Activated CD8-positive, alpha-beta memory T cell treated with anti-CD3 and anti-CD28 coated beads for 4 hours (primary cell): Measurements from ENCODE around the gene RNF186.
"Not testable (repeated sequence)": the region's sequence is repeated elsewhere in the genome, so short reads cannot be mapped to it uniquely, and the experiment has no call there.

Source experiments
- DNase-seq, 2 donors: peaks; one replicate each; pipeline ENCODE4 v3.0.0-alpha.2; 2020; ENCODE audit warnings: low read depth in 2 of 2

Gene RNF186, protein sequence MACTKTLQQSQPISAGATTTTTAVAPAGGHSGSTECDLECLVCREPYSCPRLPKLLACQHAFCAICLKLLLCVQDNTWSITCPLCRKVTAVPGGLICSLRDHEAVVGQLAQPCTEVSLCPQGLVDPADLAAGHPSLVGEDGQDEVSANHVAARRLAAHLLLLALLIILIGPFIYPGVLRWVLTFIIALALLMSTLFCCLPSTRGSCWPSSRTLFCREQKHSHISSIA

GRCh38 chr1:19814681-19815503 lies at the start of gene RNF186:
Gene RNF186 (minus strand): TSS chr1:19815283. CDS start chr1:19815101, 182 bp downstream.
- no peak for DNase-seq

- DNase-seq: no peak
These were observed 49.6 kb upstream of the RNF186 start for GRCh38 chr1:19864570-19865160.

DNA sequence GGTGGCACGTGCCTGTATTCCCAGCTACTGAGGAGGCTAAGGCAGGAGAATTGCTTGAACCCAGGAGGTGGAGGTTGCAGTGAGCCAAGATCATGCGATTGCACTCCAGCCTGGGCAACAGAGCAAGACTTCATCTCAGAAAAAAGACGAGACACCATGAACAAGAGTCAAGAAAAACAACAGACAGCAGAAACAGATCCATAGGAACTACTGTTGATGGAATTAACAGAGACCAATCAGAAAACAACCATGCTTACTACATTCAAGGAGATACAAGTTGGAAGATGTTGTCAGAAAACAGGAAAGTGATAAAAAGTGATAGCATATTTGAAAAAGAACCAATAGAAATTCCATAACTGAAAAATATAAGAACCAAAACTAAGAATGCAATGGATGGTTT lies 47.9 kb upstream of the RNF186 start:
- no peak for DNase-seq

DNA sequence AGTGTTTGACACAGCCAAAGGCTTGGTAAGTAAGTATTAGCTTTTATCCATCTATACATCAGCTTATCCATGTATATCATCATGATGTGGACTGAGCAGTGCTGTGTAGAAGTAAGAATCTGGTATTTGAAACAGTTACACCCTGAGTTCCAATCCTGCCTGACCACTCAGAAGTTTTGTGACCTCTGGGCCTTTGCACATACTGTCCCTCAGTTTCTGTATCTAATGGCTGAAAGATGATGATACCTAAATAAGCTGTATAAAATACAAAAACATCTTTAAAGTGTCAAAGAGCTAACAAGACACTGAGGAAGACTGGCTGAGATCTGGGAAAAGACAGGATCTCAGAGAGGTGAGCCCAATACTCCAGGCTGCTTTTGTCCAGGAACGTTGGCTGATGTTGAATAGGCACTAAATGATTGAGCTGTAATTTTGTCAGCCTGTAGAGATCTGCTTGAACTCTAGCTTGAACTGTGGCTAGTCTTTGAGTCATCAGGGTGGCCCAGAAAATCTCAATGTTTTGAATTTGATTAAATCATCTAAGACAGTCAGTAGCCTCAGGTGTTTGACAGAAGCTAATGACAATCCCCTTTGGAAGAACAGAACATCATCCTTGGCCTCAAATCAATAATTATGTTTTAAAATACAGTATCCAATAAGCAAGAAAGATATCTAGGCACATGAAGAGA lies 46.9 kb upstream of the RNF186 start:
- no peak for DNase-seq

DNA sequence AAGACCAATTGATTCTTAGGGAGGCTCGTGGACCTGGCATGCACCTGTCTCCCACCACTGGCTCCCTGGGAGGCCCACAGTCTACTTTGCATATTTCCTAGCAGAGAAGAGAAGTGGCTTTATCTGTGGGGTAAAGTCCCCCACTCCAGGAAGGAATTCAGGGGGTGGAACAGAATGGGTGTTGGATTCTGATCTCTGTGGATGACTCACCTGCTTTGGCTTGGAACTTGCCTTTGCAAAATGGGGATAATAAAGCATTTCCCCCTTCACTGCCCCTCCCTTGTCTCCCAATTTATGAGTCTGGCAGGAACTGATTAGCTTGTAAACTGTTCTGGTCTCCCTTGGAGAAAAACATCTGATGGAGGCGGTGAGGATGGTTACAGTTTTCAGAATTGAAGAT lies 46.0 kb upstream of the RNF186 start:
- no peak for DNase-seq

- no peak for DNase-seq
These were observed 45.3 kb upstream of the RNF186 start for GRCh38 chr1:19860418-19860817.

GRCh38 chr1:19859876-19860275 lies 44.8 kb upstream of the RNF186 start:
- DNase-seq: no peak

GRCh38 chr1:19858893-19859292 lies 43.8 kb upstream of the RNF186 start:
- DNase-seq: no peak

DNA sequence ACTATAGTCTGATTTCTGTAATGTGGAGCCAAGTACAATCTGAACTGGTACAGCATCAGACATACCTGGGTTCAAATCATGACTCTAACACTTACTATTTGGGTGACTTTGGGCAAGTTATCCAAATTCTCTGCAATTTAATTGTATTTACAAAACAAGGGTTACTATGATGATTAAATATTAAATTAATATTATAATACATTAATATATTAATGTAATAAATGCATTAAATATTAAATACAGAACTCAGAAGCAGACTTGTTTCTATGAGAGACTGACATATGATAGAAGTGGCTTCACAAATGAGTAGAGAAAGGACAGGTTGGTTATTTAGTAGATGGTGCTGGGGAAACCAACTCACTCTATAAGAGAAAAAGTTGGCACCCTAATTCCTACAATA lies 39.8 kb upstream of the RNF186 start:
- no peak for DNase-seq

DNA sequence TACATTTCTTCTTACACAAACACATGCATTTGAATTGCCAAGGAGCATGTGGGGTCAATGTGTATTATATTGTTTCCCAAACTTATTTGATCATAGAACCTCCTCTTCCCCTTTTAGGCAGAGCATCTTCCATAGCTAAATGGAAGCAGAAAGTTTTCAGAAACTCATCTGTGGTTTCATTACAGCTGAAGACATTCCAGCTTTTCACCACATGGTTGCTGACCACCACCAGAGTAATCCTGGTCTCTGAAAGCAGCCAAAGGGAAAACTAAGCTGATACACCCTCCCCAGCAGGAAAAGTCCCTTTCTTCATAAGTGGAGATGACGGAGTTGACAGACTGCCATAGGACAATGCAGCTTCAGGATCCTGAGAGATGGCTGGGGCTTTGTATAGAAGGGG lies 37.0 kb upstream of the RNF186 start:
- no peak for DNase-seq

DNA sequence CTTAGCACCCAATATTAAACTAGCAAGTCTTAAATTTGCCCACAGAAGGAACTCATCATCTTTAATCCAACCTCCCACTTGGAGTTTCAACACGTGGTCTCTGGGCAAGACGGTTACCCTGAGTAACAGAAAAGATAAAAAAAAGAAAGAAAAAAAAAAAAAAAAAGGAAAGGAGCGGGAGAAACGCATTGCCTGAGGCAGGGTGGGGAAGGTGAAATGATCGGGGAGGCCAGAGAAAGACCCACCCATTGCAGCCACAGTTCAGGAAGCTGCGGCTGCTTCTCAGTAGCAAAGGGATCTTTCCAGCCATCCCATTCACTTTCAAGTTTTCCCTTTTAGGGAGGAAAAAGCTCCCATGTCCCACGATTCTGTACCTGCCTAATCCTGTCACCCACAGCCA lies 35.1 kb upstream of the RNF186 start:
- DNase-seq: no peak

DNA sequence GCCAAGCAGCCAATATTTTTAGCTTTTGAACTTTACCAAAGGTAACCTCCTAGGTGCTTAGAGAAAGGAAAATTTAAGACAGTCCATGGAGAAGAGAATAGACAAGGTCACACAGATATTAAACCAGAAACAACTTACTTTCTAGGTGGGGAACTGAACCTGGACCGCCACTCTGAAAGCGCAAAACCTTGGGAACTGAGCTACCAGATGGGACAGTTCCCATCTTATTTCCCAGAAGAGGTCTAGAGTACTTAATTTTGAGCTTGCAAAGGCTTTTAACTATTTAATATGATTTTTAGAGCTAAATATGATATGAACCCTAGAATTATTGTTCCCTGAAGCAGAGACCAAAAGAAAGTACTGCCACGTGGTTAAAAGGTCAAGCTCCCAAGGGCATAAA lies 34.2 kb upstream of the RNF186 start:
- not testable (repeated sequence) for DNase-seq

- DNase-seq: not testable (repeated sequence)
These were observed 32.3 kb upstream of the RNF186 start for GRCh38 chr1:19847334-19847733.

GRCh38 chr1:19846338-19846737 lies 31.3 kb upstream of the RNF186 start:
- DNase-seq: no peak

DNA sequence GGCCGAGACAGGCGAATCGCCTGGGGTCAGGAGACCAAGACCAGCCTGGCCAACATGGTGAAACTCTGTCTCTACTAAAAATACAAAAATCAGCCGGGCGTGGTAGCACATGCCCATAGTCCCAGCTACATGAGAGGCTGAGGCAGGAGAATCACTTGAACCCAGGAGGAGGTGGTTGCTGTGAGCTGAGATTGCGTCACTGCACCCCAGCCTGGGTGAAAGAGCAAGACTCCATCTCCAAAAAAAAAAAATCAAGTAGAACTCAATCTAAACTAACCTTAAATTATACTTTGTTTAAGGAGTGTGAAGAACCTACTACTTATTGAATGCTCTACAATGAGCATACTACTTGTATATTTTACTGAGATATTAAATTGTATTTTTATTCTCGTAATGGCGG lies 30.5 kb upstream of the RNF186 start:
- no peak for DNase-seq

DNA sequence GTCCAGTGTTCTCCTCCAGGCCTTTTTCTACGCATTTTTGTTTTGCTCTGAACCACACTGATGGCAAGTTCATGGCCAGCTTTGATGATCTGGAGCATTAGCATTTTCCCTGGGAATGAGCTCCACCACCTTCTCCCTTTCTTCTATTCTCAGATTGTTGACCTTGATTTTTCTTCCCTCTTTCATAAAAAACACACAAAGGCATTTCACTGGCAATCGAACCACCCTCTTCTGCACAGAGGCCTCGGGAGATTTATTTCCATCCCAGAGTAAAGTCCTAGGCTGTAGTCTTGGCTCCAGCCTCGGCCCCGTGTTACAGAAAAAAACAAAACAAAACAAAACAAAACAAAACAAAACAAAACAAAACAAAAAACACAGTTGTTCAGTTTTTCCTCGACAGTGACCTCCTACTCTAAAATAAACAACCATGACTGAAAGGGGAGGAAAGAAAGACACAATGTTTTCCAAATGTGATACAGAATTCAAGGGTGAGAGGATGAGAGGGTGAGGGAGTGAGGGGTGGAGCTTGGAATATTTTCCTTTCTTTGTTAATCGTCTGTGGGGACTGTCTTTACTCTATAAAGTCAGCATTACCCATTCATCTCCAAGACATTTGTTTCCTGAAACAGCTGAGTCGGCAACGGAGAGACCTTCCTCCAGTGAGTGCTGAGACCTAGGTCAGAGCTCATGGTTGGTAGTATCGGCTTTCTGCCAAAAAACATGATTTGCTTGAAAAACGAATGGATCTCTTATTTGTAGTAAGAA lies 29.8 kb upstream of the RNF186 start:
- no peak for DNase-seq

DNA sequence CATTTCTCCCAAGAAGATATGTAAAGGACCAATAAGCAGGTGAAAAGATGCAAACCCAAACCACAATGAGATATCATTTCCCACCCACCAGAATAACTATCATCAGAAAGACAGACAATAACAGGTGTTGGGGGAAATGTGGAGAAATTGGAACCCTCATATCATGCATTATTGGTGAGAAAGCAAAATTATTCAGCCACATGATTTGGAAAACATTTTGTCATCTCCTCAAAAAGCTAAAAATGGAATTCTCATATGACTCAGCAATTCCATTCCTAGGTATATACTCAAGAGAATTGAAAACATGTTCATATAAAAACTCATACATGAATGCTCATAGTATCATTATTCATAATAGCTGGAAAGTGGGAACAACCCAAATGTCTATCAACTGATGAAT lies 25.1 kb upstream of the RNF186 start:
- no peak for DNase-seq

DNA sequence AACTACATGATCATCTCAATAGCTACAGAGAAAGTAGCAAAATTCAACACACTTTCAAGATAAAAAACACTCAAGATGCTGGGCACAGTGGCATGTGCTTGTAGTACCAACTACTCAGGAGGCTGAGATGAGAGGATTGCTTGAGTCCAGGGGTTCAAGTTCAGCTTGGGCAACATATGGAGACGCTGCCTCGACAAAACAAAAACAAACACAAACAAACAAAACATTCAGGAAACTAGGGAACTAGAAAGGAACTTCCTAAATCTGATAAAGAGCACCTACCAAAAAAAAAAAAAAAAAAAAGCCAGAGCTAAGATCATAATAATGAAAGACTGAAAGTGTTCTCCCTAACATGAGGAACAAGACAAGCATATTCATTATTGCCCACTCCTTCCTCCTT lies 22.8 kb upstream of the RNF186 start:
- no peak for DNase-seq

DNA sequence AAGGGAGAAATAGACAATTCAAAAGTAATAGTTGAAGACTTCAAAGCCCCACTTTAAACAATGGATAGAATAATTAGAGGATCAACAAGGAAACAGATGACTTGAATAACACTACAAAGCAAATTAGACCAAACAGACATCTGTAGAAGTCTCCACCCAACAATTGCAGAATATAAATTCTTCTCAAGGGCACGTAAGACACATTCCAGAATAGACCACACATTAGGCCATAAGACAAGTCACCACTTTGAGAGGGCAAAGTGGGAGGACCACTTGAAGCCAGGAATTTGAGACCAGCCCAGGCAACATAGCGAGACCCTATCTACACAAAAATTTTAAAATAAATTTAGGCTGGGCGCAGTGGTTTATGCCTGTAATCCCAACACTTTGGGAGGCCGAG lies 20.5 kb upstream of the RNF186 start:
- DNase-seq: no peak

DNA sequence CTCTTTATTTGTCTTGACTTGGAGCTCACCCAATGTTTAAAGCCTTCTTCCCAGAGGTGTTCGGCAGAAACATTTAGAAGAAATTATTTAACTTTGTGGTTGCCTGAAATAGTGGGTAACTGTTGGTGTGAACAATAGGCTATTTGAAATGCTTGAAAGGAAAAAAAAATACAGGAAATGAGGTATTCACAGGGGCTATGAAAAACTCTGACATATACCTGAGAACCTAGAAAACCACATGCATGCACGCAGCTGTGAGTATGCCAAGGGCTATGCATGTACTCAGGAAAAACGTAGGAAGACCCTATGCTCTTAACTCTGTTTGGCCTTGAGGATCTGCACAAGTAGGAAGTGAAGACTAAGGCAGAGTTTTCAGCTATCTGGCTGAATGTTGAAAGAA lies 16.4 kb upstream of the RNF186 start:
- DNase-seq: no peak

GRCh38 chr1:19828546-19828945 lies 13.5 kb upstream of the RNF186 start:
- DNase-seq: no peak

DNA sequence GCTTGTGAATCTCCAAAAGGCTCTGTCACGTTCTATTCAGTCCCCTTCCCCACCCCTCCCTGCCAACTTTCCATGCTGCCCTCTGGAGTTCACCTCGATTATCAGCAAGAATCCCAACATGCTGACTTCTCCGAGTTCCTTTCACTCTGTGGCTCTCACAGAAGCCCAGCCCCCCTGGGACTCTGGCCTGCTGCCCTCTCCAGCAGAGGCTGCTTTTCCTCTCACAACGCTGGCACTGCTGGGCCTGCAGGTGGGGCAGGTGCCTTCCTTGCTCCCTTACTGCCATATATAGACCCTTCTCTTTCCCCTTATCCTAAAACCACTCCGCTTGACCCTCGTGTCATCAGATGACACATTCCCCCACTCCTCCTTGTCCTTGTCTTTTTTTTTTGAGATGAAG lies 10.2 kb upstream of the RNF186 start:
- no peak for DNase-seq
